Embryonic facial prominence (tissue), 1 donor: ENCODE measurements around the gene TNFAIP8.

Experiments
- DNase-seq: peaks from one replicate; pipeline ENCODE4 v3.0.0-alpha.2; 2016; ENCODE audit errors: extremely low spot score

TNFAIP8 gene

GRCh38 chr5:119355685-119356611 lies at the start of gene TNFAIP8:
TSS of gene TNFAIP8 (plus strand) at chr5:119356019. CDS start at chr5:119356091, 72 bp downstream.
- DNase-seq, result no peak

GRCh38 chr5:119307170-119307569 lies 48.6 kb upstream of the TNFAIP8 start:
- DNase-seq, result no peak

GRCh38 chr5:119309326-119309725 lies 46.5 kb upstream of the TNFAIP8 start:
- DNase-seq, result no peak

- no peak for DNase-seq
Observed at GRCh38 chr5:119311688-119312087, 44.1 kb upstream of the TNFAIP8 start.

GRCh38 chr5:119312403-119312802 lies 43.4 kb upstream of the TNFAIP8 start:
- DNase-seq, result no peak

GRCh38 chr5:119313197-119313596 lies 42.6 kb upstream of the TNFAIP8 start:
- DNase-seq, result no peak

GRCh38 chr5:119313658-119314605 lies 41.9 kb upstream of the TNFAIP8 start:
- DNase-seq, result no peak

- DNase-seq, result no peak
Observed at GRCh38 chr5:119315516-119315949, 40.3 kb upstream of the TNFAIP8 start.

- no peak for DNase-seq
Observed at GRCh38 chr5:119316086-119316485, 39.7 kb upstream of the TNFAIP8 start.

GRCh38 chr5:119316906-119317305 lies 38.9 kb upstream of the TNFAIP8 start:
- no peak for DNase-seq

GRCh38 chr5:119318256-119318894 lies 37.4 kb upstream of the TNFAIP8 start:
- DNase-seq, result no peak

- no peak for DNase-seq
Observed at GRCh38 chr5:119319401-119319800, 36.4 kb upstream of the TNFAIP8 start.

- DNase-seq, result no peak
Observed at GRCh38 chr5:119319890-119320289, 35.9 kb upstream of the TNFAIP8 start.

GRCh38 chr5:119321569-119322311 lies 34.1 kb upstream of the TNFAIP8 start:
- DNase-seq, result no peak

GRCh38 chr5:119322312-119322947 lies 33.4 kb upstream of the TNFAIP8 start:
- no peak for DNase-seq

- DNase-seq, result no peak
Observed at GRCh38 chr5:119322948-119323537, 32.8 kb upstream of the TNFAIP8 start.

GRCh38 chr5:119323601-119324000 lies 32.2 kb upstream of the TNFAIP8 start:
- no peak for DNase-seq

GRCh38 chr5:119324842-119325241 lies 31.0 kb upstream of the TNFAIP8 start:
- DNase-seq, result no peak

GRCh38 chr5:119327018-119327417 lies 28.8 kb upstream of the TNFAIP8 start:
- DNase-seq, result no peak
